Superior temporal gyrus (tissue), 1 donor: ENCODE data around the gene TNFRSF18.
"Not testable (repeated sequence)": the region's sequence is repeated elsewhere in the genome, so short reads cannot be mapped to it uniquely, and the experiment has no call there.

ENCODE experiments used
- DNase-seq: peaks from one replicate; pipeline ENCODE4 v3.0.0-alpha.2; 2016; ENCODE audit errors: extremely low spot score

TNFRSF18 gene

GRCh38 chr1:1199141-1199960 lies 7.0 kb downstream of the TNFRSF18 start:
- DNase-seq: no peak

GRCh38 chr1:1198423-1199140 lies 7.8 kb downstream of the TNFRSF18 start:
- DNase-seq: no peak

- DNase-seq: no peak
Observed at GRCh38 chr1:1197551-1198422, 8.6 kb downstream of the TNFRSF18 start.

GRCh38 chr1:1197188-1197500 lies 9.2 kb downstream of the TNFRSF18 start:
- DNase-seq: no peak

GRCh38 chr1:1196431-1197187 lies 9.8 kb downstream of the TNFRSF18 start:
- no peak for DNase-seq

- DNase-seq: not testable (repeated sequence)
Observed at GRCh38 chr1:1195726-1196125, 10.7 kb downstream of the TNFRSF18 start.

GRCh38 chr1:1194723-1195122 lies 11.7 kb downstream of the TNFRSF18 start:
- no peak for DNase-seq

GRCh38 chr1:1191734-1192133 lies 14.7 kb downstream of the TNFRSF18 start:
- no peak for DNase-seq

GRCh38 chr1:1189111-1189510 lies 17.3 kb downstream of the TNFRSF18 start:
- no peak for DNase-seq

GRCh38 chr1:1187938-1188337 lies 18.5 kb downstream of the TNFRSF18 start:
- no peak for DNase-seq

- peak; percentile 45 for DNase-seq
Observed at GRCh38 chr1:1185101-1185765, 21.2 kb downstream of the TNFRSF18 start.

- DNase-seq: no peak
Observed at GRCh38 chr1:1183833-1184775, 22.3 kb downstream of the TNFRSF18 start.

- DNase-seq: no peak
Observed at GRCh38 chr1:1183221-1183747, 23.1 kb downstream of the TNFRSF18 start.

GRCh38 chr1:1182491-1183220 lies 23.7 kb downstream of the TNFRSF18 start:
- no peak for DNase-seq

GRCh38 chr1:1181938-1182410 lies 24.4 kb downstream of the TNFRSF18 start:
- DNase-seq: no peak

- no peak for DNase-seq
Observed at GRCh38 chr1:1181129-1181937, 25.1 kb downstream of the TNFRSF18 start.

- no peak for DNase-seq
Observed at GRCh38 chr1:1179983-1180861, 26.2 kb downstream of the TNFRSF18 start.
